Kidney tubule cell (primary cell): ENCODE results near the gene EYA2.
A peak's percentile ranks its signal among the peaks of the same experiment; 100 is the strongest.
"Not testable (repeated sequence)": the region's sequence is repeated elsewhere in the genome, so short reads cannot be mapped to it uniquely, and the experiment has no call there.

Experiments
- DNase-seq: peaks from one replicate; pipeline ENCODE4 v3.0.0-alpha.2; 2018; ENCODE audit warnings: low spot score

Gene EYA2

DNA sequence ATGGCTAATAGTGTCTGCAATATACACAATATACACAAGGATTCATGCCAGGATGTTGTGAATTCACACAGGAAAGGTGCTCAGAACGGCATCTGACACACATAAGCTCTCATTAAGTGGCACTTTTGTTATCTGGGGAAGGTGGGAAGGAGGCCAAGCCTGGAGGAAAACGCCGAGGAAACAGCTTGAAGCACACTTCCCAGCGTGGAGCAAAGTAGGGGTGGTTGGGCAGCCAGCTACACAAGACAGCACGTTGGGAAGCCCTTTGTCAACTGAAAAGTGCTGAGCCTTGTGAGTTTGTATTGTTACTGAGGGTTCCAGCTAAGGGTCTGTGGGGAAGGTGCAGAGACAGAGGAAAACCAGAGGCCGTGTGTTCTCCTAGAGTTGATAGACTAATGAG, 280.9 kb downstream of the EYA2 start:
- DNase-seq: no peak

- not testable (repeated sequence) for DNase-seq
Observed at GRCh38 chr20:47176217-47176616, 281.6 kb downstream of the EYA2 start.

DNA sequence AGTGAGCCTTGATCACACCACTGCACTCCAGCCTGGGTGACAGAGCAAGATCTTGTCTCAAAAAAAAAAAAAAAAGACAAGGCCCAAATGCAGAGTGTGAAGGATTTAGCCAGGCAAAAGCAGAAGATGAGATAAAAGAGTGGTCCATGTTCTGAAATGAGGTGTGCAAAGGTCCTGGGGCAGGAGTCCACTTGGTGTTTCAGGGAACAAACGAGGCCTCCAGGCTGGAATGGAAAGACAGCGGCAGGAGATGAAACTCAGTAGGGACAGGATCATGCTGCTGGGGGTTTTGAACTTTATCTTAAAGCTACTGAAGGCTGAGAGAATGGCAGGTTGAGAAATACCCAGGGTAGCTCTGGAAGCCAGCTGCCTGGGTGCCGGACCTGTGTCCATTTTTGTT, 283.6 kb downstream of the EYA2 start:
- no peak for DNase-seq

- no peak for DNase-seq
Observed at GRCh38 chr20:47178851-47179250, 284.2 kb downstream of the EYA2 start.

- DNase-seq: no peak
Observed at GRCh38 chr20:47179267-47179666, 284.6 kb downstream of the EYA2 start.

DNA sequence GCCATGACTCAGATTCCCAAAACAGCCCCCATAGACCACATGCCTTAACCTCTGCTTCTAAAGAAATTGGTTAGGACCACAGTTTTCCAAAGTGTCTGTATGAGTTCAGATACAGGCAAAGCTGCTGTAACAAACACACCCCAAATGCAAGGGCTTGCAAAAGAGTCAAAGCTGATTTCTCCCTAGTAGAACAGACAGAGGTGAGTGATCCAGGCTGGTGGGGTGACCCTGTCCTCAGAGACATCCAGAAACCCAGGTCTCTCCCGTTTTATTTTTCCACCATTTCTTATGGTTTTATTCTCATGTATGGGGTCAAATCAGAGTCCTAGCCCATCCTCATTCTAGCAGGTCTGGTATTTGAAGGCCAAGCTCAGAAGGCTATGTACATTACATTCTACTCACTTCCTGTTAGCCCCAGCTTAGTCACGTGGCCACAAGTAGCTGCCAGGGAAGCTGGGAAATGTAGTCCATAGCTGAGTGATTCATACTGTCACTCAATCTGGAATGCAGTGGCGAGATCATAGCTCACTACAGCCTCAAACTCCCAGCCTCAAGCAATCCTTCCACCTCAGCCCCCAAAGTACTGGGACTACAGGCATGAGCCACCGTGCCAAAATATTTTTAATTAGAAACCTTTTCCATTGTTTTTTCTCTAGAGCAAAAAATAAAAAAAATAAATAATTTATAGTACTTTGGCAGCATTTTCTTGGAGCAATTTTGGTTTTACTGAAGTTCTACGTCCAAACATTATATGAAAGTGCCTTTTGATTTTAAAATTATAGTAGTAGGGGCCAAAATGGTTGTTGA, 286.6 kb downstream of the EYA2 start:
- DNase-seq: peak; percentile 89

GRCh38 chr20:47183367-47183766, 288.7 kb downstream of the EYA2 start:
- no peak for DNase-seq

GRCh38 chr20:47187450-47188195, 293.0 kb downstream of the EYA2 start:
- no peak for DNase-seq

DNA sequence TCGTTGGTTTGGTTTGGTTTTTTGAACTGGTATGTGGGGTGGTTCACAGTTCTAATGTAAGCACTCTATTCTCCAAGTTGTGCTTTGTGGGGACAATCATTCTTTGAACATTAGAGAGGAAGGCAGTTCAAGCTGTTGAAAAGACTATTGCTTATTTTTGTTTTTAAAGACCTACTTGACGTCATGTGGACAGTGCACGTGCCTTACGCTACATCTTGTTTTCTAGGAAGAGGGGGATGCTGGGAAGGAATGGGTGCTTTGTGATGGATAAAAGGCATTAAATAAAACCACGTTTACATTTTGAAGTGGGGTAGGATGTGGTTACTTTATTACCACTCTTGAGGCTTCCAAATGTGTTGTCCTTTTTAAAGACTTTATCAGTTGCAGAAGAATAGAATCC, 293.9 kb downstream of the EYA2 start:
- no peak for DNase-seq

- no peak for DNase-seq
Observed at GRCh38 chr20:47189060-47189459, 294.4 kb downstream of the EYA2 start.

DNA sequence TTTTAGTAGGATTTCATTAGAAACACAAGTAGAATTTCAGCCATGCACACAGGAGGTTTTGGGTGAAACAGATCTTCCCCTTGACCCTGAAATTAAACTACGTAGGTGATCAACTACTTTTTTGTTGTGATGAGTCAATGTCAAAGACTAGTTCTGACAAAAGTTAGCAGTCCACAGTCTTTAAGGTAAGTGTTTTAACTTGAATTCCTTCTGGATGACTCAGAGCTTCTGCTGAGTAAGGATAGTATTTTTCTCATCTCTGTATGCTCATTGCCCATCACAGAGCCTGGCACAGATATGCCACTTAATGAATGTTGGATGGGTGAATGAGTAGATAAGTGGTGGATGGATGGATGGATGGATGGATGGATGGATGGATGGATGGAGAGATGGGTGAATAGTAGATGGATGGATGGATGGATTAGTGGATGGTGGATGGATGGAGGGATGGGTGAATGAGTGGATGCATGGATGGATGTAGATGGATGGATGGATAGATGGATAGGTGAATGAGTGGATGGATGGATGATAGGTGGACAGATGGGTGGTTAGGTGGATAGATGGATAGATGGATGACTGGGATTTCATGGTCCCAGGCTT, 296.5 kb downstream of the EYA2 start:
- peak; percentile 84 for DNase-seq

DNA sequence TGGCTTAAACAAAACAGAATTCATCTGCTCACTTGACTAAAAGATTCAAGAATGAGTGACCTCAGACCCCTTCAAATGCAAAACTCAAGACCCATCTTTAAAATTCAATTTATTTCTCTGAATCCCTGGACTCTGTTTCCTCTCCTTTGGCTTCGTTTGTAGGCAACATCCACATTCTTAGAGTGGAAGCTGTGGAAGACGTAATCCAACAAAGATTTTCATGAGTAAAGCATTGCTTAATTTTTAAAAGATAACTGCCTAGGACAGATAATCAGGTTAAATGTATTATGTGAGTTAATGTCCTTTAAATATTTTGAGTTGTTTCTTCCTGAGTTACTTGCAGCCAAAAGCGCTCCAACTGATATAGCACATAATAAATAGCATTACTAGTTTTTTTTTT, 297.3 kb downstream of the EYA2 start:
- DNase-seq: no peak

- DNase-seq: no peak
Observed at GRCh38 chr20:47195573-47195972, 300.9 kb downstream of the EYA2 start.

- peak; percentile 75 for DNase-seq
Observed at GRCh38 chr20:47196091-47197081, 301.7 kb downstream of the EYA2 start.

- DNase-seq: peak; percentile 56
Observed at GRCh38 chr20:47198254-47198671, 303.6 kb downstream of the EYA2 start.

GRCh38 chr20:47198996-47199552, 304.4 kb downstream of the EYA2 start:
- no peak for DNase-seq

- no peak for DNase-seq
Observed at GRCh38 chr20:47201074-47201730, 306.6 kb downstream of the EYA2 start.

- DNase-seq: no peak
Observed at GRCh38 chr20:47202733-47203667, 308.4 kb downstream of the EYA2 start.

- DNase-seq: peak; percentile 84
Observed at GRCh38 chr20:47204008-47204849, 309.6 kb downstream of the EYA2 start.
